Stimulated activated naive CD4-positive, alpha-beta T cell treated with Interleukin-2 at 50 U/mL for 16 hours (primary cell): ENCODE data around the gene RNF19B.

ENCODE experiments used
- DNase-seq: peaks from one replicate; lab custom pipeline; 2025; lab: John Stamatoyannopoulos, UW

The RNF19B gene

DNA sequence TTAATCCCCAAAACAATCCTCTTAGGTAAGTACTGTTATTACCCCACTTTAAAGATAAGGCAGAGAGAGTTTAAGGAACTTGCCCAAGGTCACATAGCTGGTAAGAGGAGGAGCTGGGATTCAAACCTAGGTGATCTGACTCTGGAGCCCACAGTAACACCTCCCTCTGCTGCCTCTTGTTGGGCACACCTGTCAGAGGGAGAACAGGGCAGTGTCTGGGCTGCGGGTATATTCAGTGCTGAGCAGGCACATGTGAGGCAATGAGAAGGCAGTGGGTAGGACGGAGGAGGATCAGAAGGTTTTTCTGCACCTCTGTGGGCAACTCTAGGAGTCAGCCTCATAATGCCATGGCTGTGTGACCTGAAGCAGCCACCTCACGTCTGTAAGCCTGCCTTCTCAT is 76.5 kb downstream of the RNF19B start:
- no peak for DNase-seq

DNA sequence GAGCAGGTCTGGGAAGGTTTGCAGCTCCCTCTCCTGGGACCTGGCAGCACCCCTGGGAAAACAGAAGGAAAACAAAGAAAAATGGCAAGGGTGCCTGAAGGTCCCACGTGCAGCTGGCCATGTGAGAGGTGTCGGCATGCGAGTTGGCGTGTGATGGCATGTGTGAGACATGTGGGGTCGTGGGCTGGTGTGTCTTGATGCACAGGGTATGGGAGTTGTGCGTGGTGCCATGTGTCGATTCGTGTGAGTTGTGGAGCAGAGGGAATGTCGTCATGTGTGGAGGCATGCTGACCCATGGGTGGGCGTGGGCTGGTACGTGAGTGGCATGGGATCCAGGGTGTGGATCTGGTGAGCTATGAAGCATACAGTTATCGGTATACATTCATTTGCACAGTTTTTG is 77.0 kb downstream of the RNF19B start:
- no peak for DNase-seq

DNA sequence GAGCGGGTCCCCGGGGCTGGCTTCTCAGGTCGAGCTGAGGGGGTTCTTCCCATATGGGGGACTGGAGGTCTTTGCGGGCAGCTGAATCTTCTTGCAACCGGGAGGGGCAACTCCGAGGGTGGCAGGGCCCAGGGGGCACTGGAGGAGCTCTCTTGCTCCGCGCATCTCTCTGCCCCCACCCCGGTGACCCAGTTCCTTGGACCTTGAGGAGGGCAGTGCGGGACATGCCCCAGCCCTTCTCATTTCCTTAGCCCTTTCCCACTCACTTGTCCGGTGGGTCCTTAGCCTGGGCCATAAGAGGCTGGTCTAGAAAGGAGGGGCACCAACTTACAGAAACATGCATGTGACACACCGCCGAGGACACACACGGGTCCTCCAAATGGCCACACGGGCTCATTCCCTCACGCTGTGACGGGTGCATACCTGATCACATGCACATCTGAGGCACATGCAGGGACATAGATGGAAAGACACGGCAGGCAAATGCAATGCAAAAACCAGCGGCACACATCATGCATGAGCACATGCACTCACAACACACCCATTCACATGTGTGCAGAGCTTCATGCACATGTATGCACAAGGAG is 77.7 kb downstream of the RNF19B start:
- DNase-seq, result no peak
